ENCODE results near the gene PEAR1. TPM values are rescaled to one million over a fixed set of nuclear protein-coding genes. Genes with fewer than 3 reads are reported as not detected.

Gene PEAR1
- polyA plus RNA-seq, 1 of the 3 experiments (the other 2 are of a cell fraction): 1.2 TPM

GRCh38 chr1:156894711-156895454, 1.4 kb downstream of the PEAR1 start:
- H2AFZ ChIP-seq (ENCODE audit: low read depth): peak overlapping the region; percentile 21; the same call in 1 of the 2 replicates
- no peak overlapping the region for H3K4me3 ChIP-seq (ENCODE audit: low read depth in 2 of 2, low read length in 1 of 2)
- no peaks in the 10 kb centered on the region for H4K20me1 ChIP-seq (ENCODE audit: insufficient read depth)
- no peaks in the 10 kb centered on the region for H3K9me2 ChIP-seq
- no peak for TF ChIP-seq POLR2AphosphoS5 (IDR thresholded peaks at IDR 0.05; ENCODE audit: low read depth, low read length)
- TF ChIP-seq RAD21 (IDR thresholded peaks at IDR 0.05; ENCODE audit: low read length): no peak
- TF ChIP-seq JUND (IDR thresholded peaks at IDR 0.05): no peak
- TF ChIP-seq CTCF (IDR thresholded peaks at IDR 0.05): no peak
- TF ChIP-seq FOXM1 (IDR thresholded peaks at IDR 0.05; ENCODE audit: low read depth): no peak
- no peak for TF ChIP-seq EP300 (IDR thresholded peaks at IDR 0.05; ENCODE audit: borderline replicate concordance in 1 of 2, low read depth in 1 of 2, low read length in 1 of 2)
- no peak for TF ChIP-seq GATA2 (CRISPR knock-in tag; IDR thresholded peaks at IDR 0.05)
- TF ChIP-seq FOSL2 (IDR thresholded peaks at IDR 0.05; ENCODE audit: borderline replicate concordance, low read depth): no peak
- no peak for TF ChIP-seq CHD2 (IDR thresholded peaks at IDR 0.05; ENCODE audit: low read length, partially characterized antibody)
- no peak for TF ChIP-seq TAF1 (IDR thresholded peaks at IDR 0.05; ENCODE audit: borderline replicate concordance, low read depth, low read length)
- TF ChIP-seq NRF1 (IDR thresholded peaks at IDR 0.05; ENCODE audit: low read depth, low read length): no peak
- TF ChIP-seq ELF1 (IDR thresholded peaks at IDR 0.05): no peak
- no peak for TF ChIP-seq YY1 (IDR thresholded peaks at IDR 0.05; ENCODE audit: low read depth)
- no peak for TF ChIP-seq GABPA (IDR thresholded peaks at IDR 0.05; ENCODE audit: low read depth)
- peak overlapping the region; percentile 15; the same call in 1 of the 2 replicates for H3K9ac ChIP-seq
- 85% methylated on average over 6 of the region's 12 CpGs for WGBS (ENCODE audit: low lambda C conversion rate)
- peaks cover 40% of the 10 kb centered on the region for H3F3A ChIP-seq (replicated peaks; ENCODE audit: insufficient read depth)
- ChIA-PET CTCF (interaction anchor here (0.6 to 16.2 kb wide), 14 partner anchors 8 to 270 kb away, joined by 3 to 308 read pairs (median 4); partner anchors contain the start of gene NTRK1), POLR2A (interaction anchor here (1.0 to 1.3 kb wide), 3 partner anchors 18 to 33 kb away, joined by 3 read pairs; no protein-coding TSS in a partner anchor)
- peaks cover 40 to 54% of the 10 kb centered on the region in 2 experiments; a peak in 3 of 4 replicates for H3K4me1 ChIP-seq (ENCODE audit: control insufficient read depth in 1 of 2, insufficient read depth in 2 of 2, low read depth in 1 of 2, low read length in 1 of 2)
- peak overlapping the region; percentile 87 to 96 for H3K27ac ChIP-seq (ENCODE audit: low read depth in 2 of 2, low read length in 1 of 2)
- no peaks in the 10 kb centered on the region for H3K27me3 ChIP-seq (ENCODE audit: insufficient read depth)
- H3K9me3 ChIP-seq: no peaks in the 10 kb centered on the region
- peak; percentile 48 for DNase-seq
- H3K4me2 ChIP-seq: 0 out of 2 replicates have a peak overlapping the region, but pooled peaks have one; percentile 77
- H3K36me3 ChIP-seq (replicated peaks in 1 of 2; ENCODE audit: control insufficient read depth in 1 of 2, insufficient read depth in 2 of 2, low read length in 1 of 2): no peaks in the 10 kb centered on the region
- H3K79me2 ChIP-seq (ENCODE audit: insufficient read depth): no peaks in the 10 kb centered on the region

- Histone ChIP-seq H3K36me3 (replicated peaks in 1 of 2; ENCODE audit: control insufficient read depth in 1 of 2, insufficient read depth in 2 of 2, low read length in 1 of 2) (no peaks in the 10 kb centered on the region), H3K27ac (ENCODE audit: low read depth in 2 of 2, low read length in 1 of 2) (peak overlapping the region; percentile 87 to 96), H3F3A (replicated peaks; ENCODE audit: insufficient read depth) (peaks cover 35% of the 10 kb centered on the region), H3K9me2 (no peaks in the 10 kb centered on the region), H3K9ac (peak overlapping the region; percentile 15; the same call in 1 of the 2 replicates), H3K4me1 (ENCODE audit: control insufficient read depth in 1 of 2, insufficient read depth in 2 of 2, low read depth in 1 of 2, low read length in 1 of 2) (peaks cover 40 to 58% of the 10 kb centered on the region in 2 experiments; a peak in 3 of 4 replicates), H3K9me3 (no peaks in the 10 kb centered on the region), H3K4me3 (ENCODE audit: low read depth in 2 of 2, low read length in 1 of 2) (no peak overlapping the region), H3K4me2 (peak overlapping the region; percentile 77), H4K20me1 (ENCODE audit: insufficient read depth) (no peaks in the 10 kb centered on the region), H3K27me3 (ENCODE audit: insufficient read depth) (no peaks in the 10 kb centered on the region), H3K79me2 (ENCODE audit: insufficient read depth) (no peaks in the 10 kb centered on the region), H2AFZ (ENCODE audit: low read depth) (peak overlapping the region; percentile 21; the same call in 1 of the 2 replicates)
- DNase-seq: peak; percentile 60
- ChIA-PET CTCF (interaction anchor here (1.1 to 12.6 kb wide), 6 partner anchors 16 to 271 kb away, joined by 3 to 308 read pairs (median 12); partner anchors contain the start of gene NTRK1), POLR2A (interaction anchor here (1.3 kb wide), 1 partner anchor 18 kb away, joined by 3 read pairs; no protein-coding TSS in a partner anchor)
- 83% methylated on average over 4 of the region's 4 CpGs for WGBS (ENCODE audit: low lambda C conversion rate)
- TF ChIP-seq REST (IDR thresholded peaks at IDR 0.05; ENCODE audit: low read depth, low read length) (no peak), RXRA (IDR thresholded peaks at IDR 0.05; ENCODE audit: borderline replicate concordance, low read depth) (no peak)
These were observed 1.9 kb downstream of the PEAR1 start for GRCh38 chr1:156895455-156895812.
